Neuron (in vitro differentiated cells): ENCODE measurements around the gene TALDO1.

Source experiments
- H2AFZ ChIP-seq: one replicate; pipeline ENCODE4 v1.6.1; 2013; ENCODE audit warnings: low read depth, mild to moderate bottlenecking, inconsistent platforms, low read length, moderate library complexity
- H3K27me3 ChIP-seq: one replicate; pipeline ENCODE4 v1.6.1; 2013; ENCODE audit warnings: low read length; ENCODE audit not compliant: insufficient read depth
- H3K36me3 ChIP-seq: one replicate; pipeline ENCODE4 v1.6.1; 2013; ENCODE audit warnings: low read length; ENCODE audit not compliant: insufficient read depth
- H3K4me1 ChIP-seq: one replicate; pipeline ENCODE4 v1.6.1; 2013; ENCODE audit warnings: low read length; ENCODE audit not compliant: insufficient read depth
- H3K4me3 ChIP-seq: 2 replicates; pipeline ENCODE4 v1.5.1; 2013; ENCODE audit warnings: mild to moderate bottlenecking, low read length, moderate library complexity
- H3K9me3 ChIP-seq: one replicate; pipeline ENCODE4 v1.6.1; 2013; ENCODE audit warnings: low read length

The TALDO1 gene

DNA sequence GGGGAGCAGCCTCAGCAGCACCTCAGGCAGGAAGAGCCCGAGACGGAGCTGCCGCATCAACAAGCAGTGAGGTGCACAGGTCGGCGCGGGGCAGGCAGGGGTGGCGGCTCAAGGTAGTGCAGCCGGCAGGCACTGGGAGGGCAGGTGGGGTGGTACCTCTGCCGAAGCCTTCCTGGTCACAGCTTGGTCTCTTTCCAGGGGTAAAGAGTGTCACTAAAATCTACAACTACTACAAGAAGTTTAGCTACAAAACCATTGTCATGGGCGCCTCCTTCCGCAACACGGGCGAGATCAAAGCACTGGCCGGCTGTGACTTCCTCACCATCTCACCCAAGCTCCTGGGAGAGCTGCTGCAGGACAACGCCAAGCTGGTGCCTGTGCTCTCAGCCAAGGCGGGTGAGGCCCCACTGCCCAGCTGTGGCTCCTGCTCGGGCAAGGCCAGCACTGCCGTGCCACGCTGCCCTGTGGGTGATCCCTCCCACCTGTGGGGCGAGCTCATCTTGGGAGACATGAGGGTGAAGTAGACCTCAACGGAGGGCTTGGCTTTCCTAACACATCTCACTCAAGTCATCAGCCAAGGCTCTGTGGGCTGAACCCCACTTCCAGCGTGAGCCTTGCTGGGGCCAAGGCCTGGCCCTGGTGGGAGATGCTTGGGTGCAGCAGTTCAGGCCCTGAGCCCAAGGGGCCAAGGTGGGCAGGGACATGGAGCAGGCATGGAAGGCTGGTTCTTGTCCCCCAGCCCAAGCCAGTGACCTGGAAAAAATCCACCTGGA, 16.5 kb downstream of the TALDO1 start:
- Histone ChIP-seq H3K9me3 (no peaks in the 10 kb centered on the region), H3K36me3 (peaks cover 72% of the 10 kb centered on the region), H2AFZ (no peak overlapping the region), H3K27me3 (no peaks in the 10 kb centered on the region), H3K4me1 (no peaks in the 10 kb centered on the region), H3K4me3 (no peak overlapping the region)

- Histone ChIP-seq H2AFZ (no peak overlapping the region), H3K9me3 (no peaks in the 10 kb centered on the region), H3K36me3 (peaks cover 65% of the 10 kb centered on the region), H3K4me3 (no peak overlapping the region), H3K4me1 (no peaks in the 10 kb centered on the region), H3K27me3 (no peaks in the 10 kb centered on the region)
Observed at GRCh38 chr11:764322-765024, 17.2 kb downstream of the TALDO1 start.

DNA sequence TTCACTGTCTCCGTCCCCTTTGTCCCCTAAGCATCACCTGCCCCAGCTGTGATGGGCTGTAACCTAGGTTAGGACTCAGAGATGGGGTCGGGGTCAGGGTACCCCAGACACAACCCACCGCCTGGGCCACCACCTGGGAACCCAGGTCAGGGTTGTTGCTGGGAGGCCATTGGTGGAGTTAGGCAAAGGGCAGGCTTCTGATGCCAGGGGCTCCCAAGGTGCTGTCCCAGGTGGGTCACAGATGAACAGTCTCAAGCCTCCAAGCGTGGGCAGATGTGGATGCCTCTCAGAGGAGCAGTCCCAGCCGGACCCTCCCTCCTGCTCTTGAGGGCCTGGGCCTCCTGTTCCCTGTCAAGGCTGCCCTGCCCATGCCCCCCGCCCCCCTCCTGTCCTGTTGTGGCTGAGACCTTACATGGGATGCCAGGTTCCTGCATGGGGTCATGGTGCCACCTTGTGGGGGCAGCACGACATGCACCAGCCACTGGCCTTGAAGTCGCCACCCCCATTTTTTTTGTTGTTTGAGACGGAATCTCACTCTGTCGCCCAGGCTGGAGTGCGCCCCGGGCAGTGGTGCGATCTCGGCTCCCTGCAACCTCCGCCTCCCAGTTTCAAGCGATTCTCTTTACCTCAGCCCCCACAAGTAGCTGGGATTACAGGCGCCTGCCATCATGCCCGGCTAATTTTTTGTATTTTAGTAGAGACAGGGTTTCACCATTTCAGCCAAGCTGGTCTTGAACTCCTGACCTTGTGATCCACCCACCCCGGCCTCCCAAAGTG, 17.9 kb downstream of the TALDO1 start:
- Histone ChIP-seq H3K36me3 (peaks cover 65% of the 10 kb centered on the region), H3K27me3 (no peaks in the 10 kb centered on the region), H3K9me3 (no peaks in the 10 kb centered on the region), H3K4me1 (no peaks in the 10 kb centered on the region), H2AFZ (no peak overlapping the region), H3K4me3 (no peak overlapping the region)

- H3K9me3 ChIP-seq = no peaks in the 10 kb centered on the region
- no peak overlapping the region for H3K4me3 ChIP-seq
- H3K4me1 ChIP-seq = no peaks in the 10 kb centered on the region
- H3K36me3 ChIP-seq = peaks cover 65% of the 10 kb centered on the region
- no peak overlapping the region for H2AFZ ChIP-seq
- H3K27me3 ChIP-seq = no peaks in the 10 kb centered on the region
Observed at GRCh38 chr11:765802-766091, 18.5 kb downstream of the TALDO1 start.

- Histone ChIP-seq H3K4me1 (no peaks in the 10 kb centered on the region), H3K4me3 (no peak overlapping the region), H3K36me3 (peaks cover 65% of the 10 kb centered on the region), H2AFZ (no peak overlapping the region), H3K9me3 (no peaks in the 10 kb centered on the region), H3K27me3 (no peaks in the 10 kb centered on the region)
Observed at GRCh38 chr11:766106-766935, 19.1 kb downstream of the TALDO1 start.

DNA sequence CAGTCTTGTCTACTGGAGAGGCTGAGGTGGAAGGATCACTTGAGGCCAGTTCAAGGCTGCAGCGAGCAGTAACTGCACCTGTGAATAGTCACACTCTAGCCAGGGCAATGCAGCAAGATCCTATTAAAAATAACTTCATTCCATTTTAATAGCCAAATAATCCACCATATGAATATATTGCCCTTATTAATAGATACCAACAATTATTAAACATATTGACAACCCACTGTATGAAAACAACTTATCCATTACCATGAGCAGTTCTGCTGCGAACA, 19.6 kb downstream of the TALDO1 start:
- no peaks in the 10 kb centered on the region for H3K9me3 ChIP-seq
- H3K27me3 ChIP-seq = no peaks in the 10 kb centered on the region
- no peak overlapping the region for H3K4me3 ChIP-seq
- H3K36me3 ChIP-seq = peaks cover 66% of the 10 kb centered on the region
- no peaks in the 10 kb centered on the region for H3K4me1 ChIP-seq
- no peak overlapping the region for H2AFZ ChIP-seq

DNA sequence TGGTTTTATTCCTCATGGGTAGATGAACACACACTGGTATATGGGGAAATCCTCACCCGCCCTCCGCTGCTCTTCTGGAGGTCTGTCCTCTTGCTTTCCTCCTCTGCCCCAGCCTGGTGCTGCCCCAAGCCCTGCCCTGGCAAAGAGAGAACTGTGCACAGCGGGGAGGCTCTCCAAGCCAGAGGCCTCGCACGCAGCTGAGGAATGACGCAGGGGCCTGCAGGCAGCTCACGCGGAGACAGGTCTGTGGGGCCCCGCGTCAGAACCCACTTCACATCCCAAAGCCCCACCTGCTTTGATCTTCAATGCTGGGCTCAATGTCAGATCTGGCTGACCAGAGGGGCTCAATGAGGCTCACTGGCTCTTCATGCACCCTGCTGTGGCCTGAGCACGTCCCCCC, 20.0 kb downstream of the TALDO1 start:
- no peaks in the 10 kb centered on the region for H3K27me3 ChIP-seq
- H2AFZ ChIP-seq = no peak overlapping the region
- no peaks in the 10 kb centered on the region for H3K4me1 ChIP-seq
- H3K9me3 ChIP-seq = no peaks in the 10 kb centered on the region
- no peak overlapping the region for H3K4me3 ChIP-seq
- H3K36me3 ChIP-seq = peaks cover 67% of the 10 kb centered on the region

DNA sequence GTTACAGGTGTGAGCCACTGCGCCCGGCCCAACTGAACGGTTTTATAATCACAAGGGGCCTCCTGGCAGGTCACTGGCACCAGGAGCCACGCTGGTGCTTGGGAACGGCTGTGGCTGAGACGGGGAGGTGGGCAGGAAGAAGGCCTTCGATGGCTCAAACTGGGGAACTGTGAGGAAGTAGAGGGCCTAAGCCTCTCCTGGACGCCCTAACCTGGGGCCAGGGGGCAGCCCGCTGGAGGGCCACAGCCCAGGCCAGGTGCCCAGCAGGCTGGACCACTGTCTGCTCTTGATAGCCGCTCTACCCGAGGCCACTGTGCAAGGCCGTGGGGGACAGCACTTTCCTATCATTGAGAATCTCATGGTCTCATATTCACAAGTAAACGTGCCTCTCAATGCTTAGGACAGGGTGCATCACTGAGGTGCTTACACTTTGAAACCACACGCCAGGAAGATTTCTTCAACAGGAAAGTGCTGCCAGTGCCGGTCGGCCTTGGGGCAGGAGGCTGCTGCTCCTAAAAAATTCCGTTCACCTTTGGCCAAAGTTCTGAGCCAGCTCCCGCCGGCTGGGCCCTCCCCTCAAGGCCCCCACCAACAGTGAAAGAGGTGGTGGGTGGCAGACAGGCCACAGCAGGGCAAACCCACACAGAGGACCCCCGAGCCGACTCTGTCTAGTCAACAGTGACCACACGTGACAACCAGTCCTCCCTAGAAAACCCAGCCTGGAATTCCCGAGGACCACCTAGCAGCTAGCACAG, 22.8 kb downstream of the TALDO1 start:
- H3K4me3 ChIP-seq = no peak overlapping the region
- H3K27me3 ChIP-seq = no peaks in the 10 kb centered on the region
- H3K9me3 ChIP-seq = no peaks in the 10 kb centered on the region
- peaks cover 63% of the 10 kb centered on the region for H3K36me3 ChIP-seq
- peaks cover under 1% of the 10 kb centered on the region for H3K4me1 ChIP-seq
- H2AFZ ChIP-seq = no peak overlapping the region

DNA sequence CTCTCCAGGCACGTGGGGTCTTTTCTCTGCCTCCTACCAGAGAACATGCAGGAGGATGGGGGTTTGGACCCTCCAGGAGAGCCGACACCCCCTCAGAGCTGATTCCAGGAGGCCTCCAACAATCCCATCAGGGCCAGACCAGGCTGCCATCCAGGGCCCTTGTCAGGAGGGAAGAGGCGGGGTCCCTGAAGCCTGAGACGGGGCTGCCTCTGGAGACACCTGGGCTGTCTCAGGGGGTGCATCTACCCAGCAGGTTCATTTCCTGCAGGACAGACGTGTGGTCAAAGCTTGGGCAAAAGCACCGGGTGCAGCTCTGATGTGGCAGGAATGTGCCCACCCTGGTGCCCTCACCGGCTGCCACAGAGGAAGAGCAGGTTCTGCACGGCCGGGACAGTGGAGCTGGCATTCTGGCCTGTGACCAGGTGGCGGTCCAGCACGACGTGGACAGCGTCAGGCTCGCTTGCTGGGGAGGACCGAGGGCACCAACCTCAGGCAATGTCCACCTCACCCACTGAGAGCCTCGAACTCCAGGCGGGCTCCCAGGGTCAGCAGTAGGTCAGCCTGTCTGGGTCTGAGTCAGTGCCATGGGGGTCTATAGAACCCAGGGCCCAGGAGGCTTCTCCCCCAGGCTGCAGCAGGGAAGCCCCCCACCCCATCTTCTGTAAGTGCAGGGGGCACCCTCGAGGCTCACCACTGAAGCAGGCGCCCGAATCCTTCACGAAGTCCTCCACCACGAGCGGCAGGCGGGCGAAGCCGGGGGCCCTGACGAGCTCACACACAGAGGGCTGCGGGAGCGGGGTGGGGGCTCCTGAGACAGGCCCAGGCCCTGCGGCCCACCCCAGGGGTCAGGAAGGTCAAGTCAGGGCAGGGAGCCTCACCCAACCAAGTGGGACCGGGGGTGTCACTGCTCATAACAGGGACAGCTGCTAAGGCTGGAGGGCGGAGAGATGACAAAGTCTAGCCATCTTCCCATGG, 23.7 kb downstream of the TALDO1 start:
- Histone ChIP-seq H3K27me3 (no peaks in the 10 kb centered on the region), H2AFZ (no peak overlapping the region), H3K36me3 (peaks cover 61% of the 10 kb centered on the region), H3K4me3 (no peak overlapping the region), H3K4me1 (peaks cover 8% of the 10 kb centered on the region), H3K9me3 (no peaks in the 10 kb centered on the region)

- Histone ChIP-seq H3K4me3 (no peak overlapping the region), H3K4me1 (peaks cover 14% of the 10 kb centered on the region), H3K27me3 (no peaks in the 10 kb centered on the region), H2AFZ (no peak overlapping the region), H3K36me3 (peaks cover 54% of the 10 kb centered on the region), H3K9me3 (no peaks in the 10 kb centered on the region)
Observed at GRCh38 chr11:771617-772204, 24.4 kb downstream of the TALDO1 start.
